Liver (tissue), 9 donors: ENCODE data around the gene CYP2E1. TPM values are rescaled to one million over a fixed set of nuclear protein-coding genes. Genes with fewer than 3 reads are reported as not detected.
"Not testable (repeated sequence)": the region's sequence is repeated elsewhere in the genome, so short reads cannot be mapped to it uniquely, and the experiment has no call there.

ENCODE experiments used
- DNase-seq: peaks from one replicate; pipeline ENCODE4 v3.0.0-alpha.2; 2017; ENCODE audit warnings: low spot score
- H3K27ac ChIP-seq, 2 donors: one replicate each; pipeline ENCODE4 v1.7.0; 2013; ENCODE audit warnings: inconsistent platforms in 2 of 2, low read length in 2 of 2, control low read depth in 1 of 2, low read depth in 1 of 2, mild to moderate bottlenecking in 1 of 2
- H3K27me3 ChIP-seq, 4 donors: one replicate each; pipeline versions ENCODE4 v1.6.1 to v1.7.0; 2013; ENCODE audit warnings: low read length in 3 of 4, inconsistent platforms in 1 of 4, mild to moderate bottlenecking in 1 of 4, moderate library complexity in 1 of 4; ENCODE audit not compliant: control insufficient read depth in 4 of 4, insufficient read depth in 4 of 4
- H3K36me3 ChIP-seq, 4 donors: one replicate each; pipeline versions ENCODE4 v1.6.1 to v1.7.0; 2013; ENCODE audit warnings: low read length in 3 of 4, mild to moderate bottlenecking in 3 of 4, low read depth in 1 of 4, moderate library complexity in 1 of 4; ENCODE audit not compliant: control insufficient read depth in 4 of 4, insufficient read depth in 3 of 4
- H3K4me1 ChIP-seq, 4 donors: one replicate each; pipeline versions ENCODE4 v1.6.1 to v1.7.0; 2013; ENCODE audit warnings: low read length in 3 of 4, mild to moderate bottlenecking in 3 of 4, moderate library complexity in 1 of 4; ENCODE audit not compliant: control insufficient read depth in 4 of 4, insufficient read depth in 4 of 4
- H3K4me3 ChIP-seq, 3 donors: one replicate each; pipeline versions ENCODE4 v1.6.1 to v1.7.0; 2013; ENCODE audit warnings: low read length in 3 of 3, control low read depth in 1 of 3, low read depth in 1 of 3, mild to moderate bottlenecking in 1 of 3
- H3K9ac ChIP-seq, 2 donors: one replicate each; pipeline ENCODE4 v1.7.0; 2013; ENCODE audit warnings: low read length in 2 of 2, mild to moderate bottlenecking in 2 of 2, moderate library complexity in 2 of 2, control low read depth in 1 of 2, low read depth in 1 of 2
- H3K9me3 ChIP-seq, 4 donors: one replicate each; pipeline versions ENCODE4 v1.6.1 to v1.7.0; 2013; ENCODE audit warnings: low read length in 3 of 4; ENCODE audit not compliant: control insufficient read depth in 4 of 4
- FOXA1 ChIP-seq: IDR thresholded peaks from 2 replicates; pipeline ENCODE4 v1.6.1; 2016; ENCODE audit warnings: antibody characterized with exemption
- FOXA2 ChIP-seq: IDR thresholded peaks from 2 replicates; pipeline ENCODE4 v1.6.1; 2016; ENCODE audit warnings: antibody characterized with exemption
- GABPA ChIP-seq, 2 donors: IDR thresholded peaks in 1 of 2; conservative IDR thresholded peaks in 1 of 2; 2 replicates each; pipeline ENCODE4 v1.6.1; 2016; ENCODE audit warnings: antibody characterized with exemption in 2 of 2, mild to moderate bottlenecking in 1 of 2, moderate library complexity in 1 of 2
- HNF4A ChIP-seq, 2 donors: conservative IDR thresholded peaks; 2 replicates each; pipeline ENCODE4 v1.6.1; 2016; ENCODE audit warnings: antibody characterized with exemption in 2 of 2, mild to moderate bottlenecking in 2 of 2
- RAD21 ChIP-seq, 2 donors: IDR thresholded peaks; 2 replicates each; pipeline ENCODE4 v1.6.1; 2016; ENCODE audit warnings: antibody characterized with exemption in 2 of 2, mild to moderate bottlenecking in 2 of 2
- RXRA ChIP-seq, 2 donors: IDR thresholded peaks; 2 replicates each; pipeline ENCODE4 v1.6.1; 2017 to 2018; ENCODE audit warnings: antibody characterized with exemption in 2 of 2, mild to moderate bottlenecking in 1 of 2
- SP1 ChIP-seq: IDR thresholded peaks from 2 replicates; pipeline ENCODE4 v1.6.1; 2018; ENCODE audit warnings: antibody characterized with exemption, mild to moderate bottlenecking
- TAF1 ChIP-seq: conservative IDR thresholded peaks from 2 replicates; pipeline ENCODE4 v1.6.1; 2016; ENCODE audit warnings: antibody characterized with exemption, mild to moderate bottlenecking
- YY1 ChIP-seq: IDR thresholded peaks from 2 replicates; pipeline ENCODE4 v1.6.1; 2016; ENCODE audit warnings: antibody characterized with exemption, mild to moderate bottlenecking
- WGBS: extraction: QIAGEN DNeasy Blood & Tissue Kit; methylation state at CpG from one replicate; pipeline ENCODE4 v1.1.7; 2013; 5-methylcytosine and 5-hydroxymethylcytosine counted together
- polyA plus RNA-seq, 2 donors: library from polyadenylated mRNA; stranded (reverse) in 1 of 2; unstranded in 1 of 2; fragments of 200-250 nt in 1 of 2; fragments of >200 nt in 1 of 2; fragmentation: Nextera tagmentation in 1 of 2; extraction: Ambion mirVana in 1 of 2; gene quantifications; one replicate each; pipeline versions ENCODE4 v1.2.1 to v1.2.3, GENCODE V29; 2013 to 2015
- total RNA-seq, 2 donors: library from RNA; depleted of rRNA; stranded (reverse); fragments of >200 nt; gene quantifications; one replicate each; pipeline ENCODE4 v1.2.3, GENCODE V29; 2014
- TF ChIP-seq, protein P1 (sequence below): IDR thresholded peaks from 2 replicates; pipeline ENCODE4 v1.6.1; 2016; ENCODE audit warnings: antibody characterized with exemption
- TF ChIP-seq, protein P2 (sequence below): fragments of 150-350 bp; IDR thresholded peaks from 2 replicates; pipeline ENCODE4 v1.5.1; 2017; ENCODE audit warnings: improper control_type of control experiment, low read depth, low read length; ENCODE audit not compliant: missing input control
- donor health status: healthy.
- donor health status: healthy.
- donor health status: healthy.
- donor health status: healthy.
- donor health status: healthy.

CYP2E1 gene
- total and polyA plus RNA-seq, 4 donors = 0.93 to 5,149 (median 3,213) TPM

DNA sequence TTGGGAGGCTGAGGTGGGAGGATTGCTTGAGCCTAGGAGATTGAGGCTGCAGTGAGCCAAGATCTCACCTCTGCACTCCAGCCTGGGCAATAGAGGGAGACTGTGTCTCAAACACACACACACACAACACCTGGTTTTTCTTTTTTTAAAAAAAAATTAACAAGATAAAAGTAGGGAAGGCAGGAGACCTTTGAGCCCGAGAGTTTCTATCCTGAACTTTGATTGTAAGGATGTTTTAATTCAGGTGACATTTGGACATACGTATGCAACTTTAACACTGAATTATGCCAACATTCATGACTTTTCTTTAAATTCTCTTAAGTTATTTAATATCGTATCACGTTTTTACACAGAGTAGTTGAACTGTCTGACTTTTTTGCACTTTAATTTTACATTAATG lies 11.7 kb upstream of the CYP2E1 start:
- Histone ChIP-seq H3K36me3 (no peaks in the 10 kb centered on the region), H3K27me3 (no peaks in the 10 kb centered on the region), H3K4me3 (no peak overlapping the region), H3K4me1 (peaks cover 3 to 52% (median 29%) of the 10 kb centered on the region in 4 donors), H3K9ac (peak overlapping the region in 1 of 2 donors; percentile 75), H3K9me3 (peaks cover 0 to 4% (median 0%) of the 10 kb centered on the region in 4 donors), H3K27ac (peak overlapping the region; percentile 47 to 54)
- 52% methylated on average over 4 of the region's 4 CpGs for WGBS
- TF ChIP-seq YY1 (no peak), FOXA1 (no peak), SP1 (peak; percentile 6), HNF4A (conservative IDR thresholded peaks at IDR 0.05) (peak; percentile 58 to 61), RAD21 (IDR thresholded peaks at IDR 0.05) (no peak), TAF1 (no peak)
- TF ChIP-seq, protein P1, sequence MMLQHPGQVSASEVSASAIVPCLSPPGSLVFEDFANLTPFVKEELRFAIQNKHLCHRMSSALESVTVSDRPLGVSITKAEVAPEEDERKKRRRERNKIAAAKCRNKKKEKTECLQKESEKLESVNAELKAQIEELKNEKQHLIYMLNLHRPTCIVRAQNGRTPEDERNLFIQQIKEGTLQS = no peak
- TF ChIP-seq, protein P2, sequence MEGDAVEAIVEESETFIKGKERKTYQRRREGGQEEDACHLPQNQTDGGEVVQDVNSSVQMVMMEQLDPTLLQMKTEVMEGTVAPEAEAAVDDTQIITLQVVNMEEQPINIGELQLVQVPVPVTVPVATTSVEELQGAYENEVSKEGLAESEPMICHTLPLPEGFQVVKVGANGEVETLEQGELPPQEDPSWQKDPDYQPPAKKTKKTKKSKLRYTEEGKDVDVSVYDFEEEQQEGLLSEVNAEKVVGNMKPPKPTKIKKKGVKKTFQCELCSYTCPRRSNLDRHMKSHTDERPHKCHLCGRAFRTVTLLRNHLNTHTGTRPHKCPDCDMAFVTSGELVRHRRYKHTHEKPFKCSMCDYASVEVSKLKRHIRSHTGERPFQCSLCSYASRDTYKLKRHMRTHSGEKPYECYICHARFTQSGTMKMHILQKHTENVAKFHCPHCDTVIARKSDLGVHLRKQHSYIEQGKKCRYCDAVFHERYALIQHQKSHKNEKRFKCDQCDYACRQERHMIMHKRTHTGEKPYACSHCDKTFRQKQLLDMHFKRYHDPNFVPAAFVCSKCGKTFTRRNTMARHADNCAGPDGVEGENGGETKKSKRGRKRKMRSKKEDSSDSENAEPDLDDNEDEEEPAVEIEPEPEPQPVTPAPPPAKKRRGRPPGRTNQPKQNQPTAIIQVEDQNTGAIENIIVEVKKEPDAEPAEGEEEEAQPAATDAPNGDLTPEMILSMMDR = no peak
- DNase-seq = no peak

DNA sequence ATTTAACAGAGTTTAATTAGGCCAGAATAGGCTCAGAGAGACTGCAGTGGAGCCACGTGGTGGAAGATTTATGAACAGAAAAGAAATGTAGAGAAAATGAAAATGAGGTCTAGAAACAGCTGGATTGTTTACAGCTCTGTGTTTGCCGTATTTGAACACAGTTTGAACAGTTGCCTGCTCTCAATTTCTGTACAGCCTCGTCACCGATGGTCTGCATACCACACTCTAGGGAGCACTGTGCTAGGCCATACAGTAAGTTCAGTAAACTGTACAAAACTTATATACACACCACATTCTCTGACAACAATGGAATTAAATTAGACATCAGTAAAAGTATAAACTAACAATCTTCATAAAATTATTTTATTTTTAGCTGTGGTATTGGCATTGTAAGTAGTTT lies 11.1 kb upstream of the CYP2E1 start:
- Histone ChIP-seq H3K9ac (peak overlapping the region in 1 of 2 donors; percentile 75), H3K27me3 (no peaks in the 10 kb centered on the region), H3K4me1 (peaks cover 3 to 52% (median 34%) of the 10 kb centered on the region in 4 donors), H3K4me3 (no peak overlapping the region), H3K36me3 (no peaks in the 10 kb centered on the region), H3K27ac (peak overlapping the region; percentile 42 to 54), H3K9me3 (peaks cover 0 to 4% (median 0%) of the 10 kb centered on the region in 4 donors)
- 29% methylated on average over 4 of the region's 4 CpGs for WGBS
- TF ChIP-seq TAF1 = no peak
- TF ChIP-seq GABPA (IDR thresholded peaks at IDR 0.05 in 1 of 2, conservative IDR thresholded peaks at IDR 0.05 in 1 of 2) = no peak
- DNase-seq = no peak

DNA sequence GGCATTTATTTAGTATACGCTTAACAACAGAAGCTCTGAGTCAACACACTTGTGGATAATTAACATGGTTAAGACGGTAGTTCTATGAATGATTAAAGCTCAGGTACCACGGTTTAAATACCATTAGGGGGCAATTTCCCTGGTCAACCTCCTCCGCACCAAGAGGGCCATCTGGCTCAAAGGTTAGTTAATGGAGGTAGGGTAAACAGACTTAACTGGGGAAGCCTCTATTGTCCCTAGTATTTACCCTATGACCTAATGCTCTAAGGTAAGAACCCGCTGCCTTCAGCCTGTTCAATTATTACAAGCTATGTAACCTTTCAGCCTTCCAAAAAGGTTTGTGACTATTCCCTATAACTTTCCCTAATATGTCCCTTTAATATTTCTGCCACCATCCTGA lies 8.6 kb upstream of the CYP2E1 start:
- H3K27ac ChIP-seq = peak overlapping the region; percentile 20 to 41
- H3K9me3 ChIP-seq, H3K4me3 ChIP-seq, DNase-seq, H3K27me3 ChIP-seq, H3K36me3 ChIP-seq: not testable (repeated sequence)
- H3K9ac ChIP-seq = peak overlapping the region in 1 of 2 donors; percentile 60
- 38% methylated on average over 5 of the region's 5 CpGs for WGBS
- peaks cover 3 to 44% (median 21%) of the 10 kb centered on the region in 4 donors for H3K4me1 ChIP-seq
- peak in 1 of 2 donors; percentile 56 for TF ChIP-seq RXRA (IDR thresholded peaks at IDR 0.05)
- TF ChIP-seq HNF4A (conservative IDR thresholded peaks at IDR 0.05) = peak; percentile 54 to 58
- TF ChIP-seq FOXA2 = peak; percentile 35
- TF ChIP-seq SP1 = peak; percentile 43
- TF ChIP-seq YY1 = peak; percentile 73
